IMR-90 (cell line): Measurements from ENCODE around the gene FADS6. TPM values are rescaled to one million over a fixed set of nuclear protein-coding genes. Genes with fewer than 3 reads are reported as not detected.

Experiments
- ATAC-seq: fragments of 200-7000 bp; cut with Tn5 transposase; 2 replicates; pipeline ENCODE4 v1.9.1; 2020; ENCODE audit warnings: low read depth, mild to moderate bottlenecking, moderate library complexity
- BruUV-seq: library from RNA; stranded (reverse); fragments of 400-500 nt; replicated peaks from 2 replicates; lab custom pipeline; 2021; lab: Mats Ljungman, UMichigan
- CTCF ChIA-PET: fragments of 300-600 bp; formaldehyde crosslinking; extraction: SDS; loops from one replicate; lab custom pipeline; 2021; ENCODE audit warnings: antibody characterized with exemption; lab: Yijun Ruan, JAX
- POLR2A ChIA-PET: fragments of 300-600 bp; sonication (Branson Sonifier 250); formaldehyde crosslinking; loops from one replicate; lab custom pipeline; 2022; ENCODE audit warnings: antibody characterized with exemption; ENCODE audit not compliant: unreplicated experiment; lab: Charles Lee
- DNase-seq: peaks from one replicate; pipeline ENCODE4 v3.0.0; 2013
- H2AFZ ChIP-seq: replicated peaks from 2 replicates; pipeline ENCODE3; 2013; ENCODE audit warnings: low read length, mild to moderate bottlenecking; ENCODE audit not compliant: poor library complexity
- H2AK5ac ChIP-seq: 2 replicates; pipeline ENCODE4 v1.6.1; 2013; ENCODE audit warnings: low read depth, low read length, inconsistent platforms
- H2AK9ac ChIP-seq: replicated peaks from 2 replicates; pipeline ENCODE3; 2013; ENCODE audit warnings: mild to moderate bottlenecking, low read depth, low read length, moderate library complexity; ENCODE audit not compliant: poor library complexity
- H2BK120ac ChIP-seq: 2 replicates; pipeline ENCODE4 v1.6.1; 2013; ENCODE audit warnings: low read depth, low read length, inconsistent platforms
- H2BK15ac ChIP-seq: 3 replicates; pipeline ENCODE4 v1.6.1; 2013; ENCODE audit warnings: low read depth, low read length, inconsistent platforms
- H2BK20ac ChIP-seq: 2 replicates; pipeline ENCODE4 v1.6.1; 2013; ENCODE audit warnings: low read depth, mild to moderate bottlenecking, inconsistent platforms, low read length, moderate library complexity
- H2BK5ac ChIP-seq: 2 replicates; pipeline ENCODE4 v1.6.1; 2013; ENCODE audit warnings: mild to moderate bottlenecking, low read depth, low read length, inconsistent platforms; ENCODE audit not compliant: poor library complexity, severe bottlenecking
- H3K14ac ChIP-seq: replicated peaks from 2 replicates; pipeline ENCODE4 v1.6.1; 2013; ENCODE audit warnings: low read depth, low read length, inconsistent platforms
- H3K18ac ChIP-seq: 2 replicates; pipeline ENCODE4 v1.6.1; 2013; ENCODE audit warnings: low read depth, low read length, control low read depth
- H3K23ac ChIP-seq: 2 replicates; pipeline ENCODE4 v1.6.1; 2013; ENCODE audit warnings: low read depth, low read length, inconsistent platforms
- H3K27ac ChIP-seq: 2 replicates; pipeline ENCODE4 v1.5.1; 2013; ENCODE audit warnings: mild to moderate bottlenecking, control low read depth, low read length; ENCODE audit not compliant: insufficient read depth
- H3K27me3 ChIP-seq: 2 replicates; pipeline ENCODE4 v1.6.1; 2013; ENCODE audit warnings: low read length; ENCODE audit not compliant: control insufficient read depth, insufficient read depth
- H3K36me3 ChIP-seq: 2 replicates; pipeline ENCODE4 v1.6.1; 2013; ENCODE audit warnings: low read length, mixed read lengths; ENCODE audit not compliant: control insufficient read depth, insufficient read depth
- H3K4ac ChIP-seq: 2 replicates; pipeline ENCODE4 v1.6.1; 2013; ENCODE audit warnings: low read depth, low read length, inconsistent platforms
- H3K4me1 ChIP-seq: 2 replicates; pipeline ENCODE4 v1.6.1; 2013; ENCODE audit warnings: low read length, mixed read lengths; ENCODE audit not compliant: control insufficient read depth, insufficient read depth
- H3K4me2 ChIP-seq: 2 replicates; pipeline ENCODE4 v1.6.1; 2013; ENCODE audit warnings: low read depth, mild to moderate bottlenecking, control low read depth, low read length, moderate library complexity
- H3K4me3 ChIP-seq: 2 replicates; pipeline ENCODE4 v1.5.1; 2013; ENCODE audit warnings: low read depth, mild to moderate bottlenecking, control low read depth, low read length, moderate library complexity; ENCODE audit not compliant: insufficient read depth
- H3K56ac ChIP-seq: 2 replicates; pipeline ENCODE4 v1.6.1; 2013; ENCODE audit warnings: low read length, inconsistent platforms; ENCODE audit not compliant: insufficient read depth; ENCODE audit errors: extremely low read depth
- H3K79me1 ChIP-seq, 2 experiments: 2 replicates each; pipeline ENCODE4 v1.6.1; 2013; ENCODE audit warnings: low read length in 2 of 2, inconsistent platforms in 1 of 2, low read depth in 1 of 2
- H3K9ac ChIP-seq: 2 replicates; pipeline ENCODE4 v1.6.1; 2013; ENCODE audit warnings: low read depth, low read length, control low read depth
- H3K9me1 ChIP-seq: 2 replicates; pipeline ENCODE4 v1.6.1; 2013; ENCODE audit warnings: low read length, inconsistent platforms; ENCODE audit not compliant: insufficient read depth
- H3K9me3 ChIP-seq: 2 replicates; pipeline ENCODE4 v1.6.1; 2013; ENCODE audit warnings: low read length; ENCODE audit not compliant: control insufficient read depth, insufficient read depth
- H4K20me1 ChIP-seq: 2 replicates; pipeline ENCODE4 v1.6.1; 2013; ENCODE audit warnings: low read length, inconsistent platforms; ENCODE audit not compliant: insufficient read depth
- H4K5ac ChIP-seq: 2 replicates; pipeline ENCODE4 v1.6.1; 2013; ENCODE audit warnings: mild to moderate bottlenecking, low read depth, low read length, control low read depth
- H4K8ac ChIP-seq, 2 experiments: 2 replicates each; pipeline ENCODE4 v1.6.1; 2013; ENCODE audit warnings: low read depth in 2 of 2, low read length in 2 of 2, control low read depth in 1 of 2, inconsistent platforms in 1 of 2
- H4K91ac ChIP-seq: 2 replicates; pipeline ENCODE4 v1.6.1; 2013; ENCODE audit warnings: low read depth, low read length, inconsistent platforms; ENCODE audit not compliant: insufficient read depth
- BHLHE40 ChIP-seq: fragments of 150-350 bp; IDR thresholded peaks from 2 replicates; pipeline ENCODE4 v1.6.1; 2016; ENCODE audit warnings: mild to moderate bottlenecking, low read depth, low read length
- CEBPB ChIP-seq: IDR thresholded peaks from 2 replicates; pipeline ENCODE4 v1.6.1; 2012; ENCODE audit warnings: low read depth, low read length, improper control_type of control experiment
- CHD1 ChIP-seq: IDR thresholded peaks from 2 replicates; pipeline ENCODE4 v1.6.1; 2012; ENCODE audit warnings: low read depth, low read length, improper control_type of control experiment
- CTCF ChIP-seq: conservative IDR thresholded peaks from 2 replicates; pipeline ENCODE4 v1.5.1; 2012; ENCODE audit warnings: mild to moderate bottlenecking, low read depth, low read length, improper control_type of control experiment
- MXI1 ChIP-seq: IDR thresholded peaks from 2 replicates; pipeline ENCODE4 v1.6.1; 2012; ENCODE audit warnings: low read depth, mild to moderate bottlenecking, low read length, moderate library complexity, borderline replicate concordance
- POLR2A ChIP-seq: IDR thresholded peaks from 2 replicates; pipeline ENCODE4 v1.6.1; 2012; ENCODE audit warnings: mild to moderate bottlenecking, low read depth, low read length
- RAD21 ChIP-seq: IDR thresholded peaks from 2 replicates; pipeline ENCODE4 v1.6.1; 2012; ENCODE audit warnings: low read length, improper control_type of control experiment
- RCOR1 ChIP-seq: IDR thresholded peaks from 2 replicates; pipeline ENCODE4 v1.6.1; 2012; ENCODE audit warnings: mild to moderate bottlenecking, low read length, improper control_type of control experiment; ENCODE audit not compliant: insufficient replicate concordance
- SMC3 ChIP-seq: fragments of 150-350 bp; IDR thresholded peaks from 2 replicates; pipeline ENCODE4 v1.6.1; 2016; ENCODE audit warnings: low read depth, mild to moderate bottlenecking, antibody characterized with exemption, low read length, moderate library complexity
- USF2 ChIP-seq: fragments of 150-350 bp; IDR thresholded peaks from 2 replicates; pipeline ENCODE4 v1.6.1; 2017; ENCODE audit warnings: mild to moderate bottlenecking, antibody characterized with exemption, low read length, low read depth
- WGBS, 2 experiments: methylation state at CpG; one replicate each; pipeline versions ENCODE4 v1.1.5 to v1.1.7; 2013; ENCODE audit warnings: missing lambda C conversion rate in 2 of 2; ENCODE audit not compliant: insufficient read length in 1 of 2; ENCODE audit errors: extremely low coverage in 2 of 2; 5-methylcytosine and 5-hydroxymethylcytosine counted together
- dilution Hi-C: fragments of 300-500 bp; cut with HindIII; formaldehyde crosslinking; loops from one replicate; pipeline ENCODE4 v1.14.3; 2018; ENCODE audit warnings: low sequenced_read_pairs; ENCODE audit not compliant: unreplicated experiment
- in situ Hi-C: fragments of 300-500 bp; cut with MboI; formaldehyde crosslinking; loops from 3 replicates; pipeline ENCODE4 v1.14.3; 2019; ENCODE audit warnings: low sequenced_read_pairs, inconsistent platforms, mixed read lengths
- intact Hi-C: fragments of 100-400 bp; cut with micrococcal nuclease; formaldehyde crosslinking; loops from 2 replicates; pipeline ENCODE4 v1.10.0; 2022
- polyA plus RNA-seq, 3 experiments: library from polyadenylated mRNA; depleted of rRNA; stranded (reverse); fragments of >200 nt; gene quantifications; 2 replicates each; pipeline ENCODE4 v1.2.3, GENCODE V29; 2012; ENCODE audit warnings: low replicate concordance in 1 of 3
- total RNA-seq: library from RNA; depleted of rRNA; stranded (reverse); fragments of >200 nt; gene quantifications from 2 replicates; pipeline ENCODE4 v1.2.3, GENCODE V29; 2012
- TF ChIP-seq, protein P1 (sequence below): fragments of 150-350 bp; IDR thresholded peaks from 2 replicates; pipeline ENCODE4 v1.6.1; 2016; ENCODE audit warnings: low read depth, mild to moderate bottlenecking, low read length, moderate library complexity, borderline replicate concordance

FADS6 gene
- total and polyA plus RNA-seq, 2 of the 4 experiments (the other 2 are of a cell fraction): not detected

DNA sequence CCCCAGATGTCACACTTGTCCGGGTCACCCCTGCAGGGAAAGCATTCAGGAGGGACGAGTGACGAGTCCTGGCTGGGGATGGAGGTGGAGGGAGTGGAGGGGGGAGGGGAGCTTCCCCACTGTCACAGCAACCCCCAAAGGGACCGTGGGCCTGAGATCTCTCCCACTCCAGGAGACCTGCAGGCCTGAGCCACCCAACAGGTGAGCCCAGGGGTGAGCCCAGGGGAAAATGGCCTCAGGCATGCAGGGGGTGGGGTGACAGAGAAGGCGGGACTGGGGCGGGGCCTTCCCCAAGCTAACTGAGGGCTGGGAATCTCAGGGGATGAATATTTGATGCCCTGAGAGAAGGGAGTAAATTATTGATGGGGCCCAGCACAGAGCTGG, 27.2 kb upstream of the FADS6 start:
- BruUV-seq: no TSS peak

More for the DNA sequence above, 27.2 kb upstream of the FADS6 start:
- TF ChIP-seq CHD1 (no peak), RAD21 (no peak), MXI1 (no peak), POLR2A (no peak), USF2 (no peak), CEBPB (no peak), BHLHE40 (no peak), CTCF (no peak), SMC3 (no peak), RCOR1 (no peak)
- TF ChIP-seq, protein P1, sequence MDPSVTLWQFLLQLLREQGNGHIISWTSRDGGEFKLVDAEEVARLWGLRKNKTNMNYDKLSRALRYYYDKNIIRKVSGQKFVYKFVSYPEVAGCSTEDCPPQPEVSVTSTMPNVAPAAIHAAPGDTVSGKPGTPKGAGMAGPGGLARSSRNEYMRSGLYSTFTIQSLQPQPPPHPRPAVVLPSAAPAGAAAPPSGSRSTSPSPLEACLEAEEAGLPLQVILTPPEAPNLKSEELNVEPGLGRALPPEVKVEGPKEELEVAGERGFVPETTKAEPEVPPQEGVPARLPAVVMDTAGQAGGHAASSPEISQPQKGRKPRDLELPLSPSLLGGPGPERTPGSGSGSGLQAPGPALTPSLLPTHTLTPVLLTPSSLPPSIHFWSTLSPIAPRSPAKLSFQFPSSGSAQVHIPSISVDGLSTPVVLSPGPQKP: no peak
- WGBS, 2 experiments: no CpG with 5 or more reads among the region's 6 CpGs
- Histone ChIP-seq H3K9ac (no peak overlapping the region), H3K4me2 (no peak overlapping the region), H3K9me1 (no peaks in the 10 kb centered on the region), H4K91ac (no peak overlapping the region), H3K36me3 (no peaks in the 10 kb centered on the region), H4K8ac (no peak overlapping the region), H3K27ac (no peak overlapping the region), H2AFZ (no peak overlapping the region), H2AK9ac (no peak overlapping the region), H2BK5ac (no peak overlapping the region), H2BK15ac (no peak overlapping the region), H4K5ac (no peak overlapping the region), H3K23ac (no peak overlapping the region), H3K9me3 (no peaks in the 10 kb centered on the region), H3K4ac (no peak overlapping the region), H3K79me1 (no peaks in the 10 kb centered on the region), H3K18ac (no peak overlapping the region), H3K14ac (no peak overlapping the region), H3K4me3 (no peak overlapping the region), H2AK5ac (no peak overlapping the region), H2BK120ac (no peak overlapping the region), H3K27me3 (peaks cover 74% of the 10 kb centered on the region), H3K4me1 (no peaks in the 10 kb centered on the region), H3K56ac (no peak overlapping the region), H2BK20ac (no peak overlapping the region), H4K20me1 (no peaks in the 10 kb centered on the region)
- dilution Hi-C loops: no loop called here
- intact Hi-C loops: no loop called here
- DNase-seq (no peak), ATAC-seq (no peak)
- ChIA-PET POLR2A (no interaction called here), CTCF (no interaction called here)
- in situ Hi-C loops: no loop called here
